ENCODE results near the gene ANKIB1. TPM values are rescaled to one million over a fixed set of nuclear protein-coding genes. Genes with fewer than 3 reads are reported as not detected.

The ANKIB1 gene
- total RNA-seq, 4 donors from 2014 or later, result 35.0 to 42.0 (median 39.1) TPM

- no peaks in the 10 kb centered on the region for H3K9me3 ChIP-seq
- ATAC-seq, result no peak
- no peak for TF ChIP-seq POLR2A (IDR thresholded peaks at IDR 0.05)
- TF ChIP-seq EP300 (IDR thresholded peaks at IDR 0.05), result no peak
- TF ChIP-seq POLR2AphosphoS5 (IDR thresholded peaks at IDR 0.05), result no peak
- WGBS, 2 donors (ENCODE audit: low coverage in 1 of 2), result 71 to 100% methylated on average over 1 of the region's 1 CpG
- peaks cover 0 to 15% of the 10 kb centered on the region in 2 donors for H3K36me3 ChIP-seq
- H3K27me3 ChIP-seq, result no peaks in the 10 kb centered on the region
- no peak overlapping the region for H3K4me3 ChIP-seq
- H3K27ac ChIP-seq, result no peak overlapping the region
- peaks cover 0 to 4% (median 0%) of the 10 kb centered on the region in 3 donors for H3K4me1 ChIP-seq
Measured at GRCh38 chr7:92297736-92298135, 52.0 kb downstream of the ANKIB1 start.

- 88 to 90% methylated on average over 2 of the region's 2 CpGs for WGBS, 2 donors (ENCODE audit: low coverage in 1 of 2)
Measured at GRCh38 chr7:92303761-92304160, 58.0 kb downstream of the ANKIB1 start.

GRCh38 chr7:92304406-92304893 is 58.7 kb downstream of the ANKIB1 start:
- Histone ChIP-seq H3K36me3 (peaks cover 0 to 25% of the 10 kb centered on the region in 2 donors), H3K4me3 (no peak overlapping the region), H3K9me3 (no peaks in the 10 kb centered on the region), H3K27ac (no peak overlapping the region), H3K4me1 (no peaks in the 10 kb centered on the region), H3K27me3 (no peaks in the 10 kb centered on the region)
- no peak for ATAC-seq
- 97 to 100% methylated on average over 2 of the region's 2 CpGs for WGBS, 2 donors (ENCODE audit: low coverage in 1 of 2)
- no peak for TF ChIP-seq CTCF (IDR thresholded peaks at IDR 0.05)
- TF ChIP-seq POLR2AphosphoS5 (IDR thresholded peaks at IDR 0.05), result no peak
- no peak for TF ChIP-seq POLR2A (IDR thresholded peaks at IDR 0.05)
- TF ChIP-seq EP300 (IDR thresholded peaks at IDR 0.05), result no peak

More at GRCh38 chr7:92303761-92304160, 58.0 kb downstream of the ANKIB1 start:
- Histone ChIP-seq H3K9me3 (no peaks in the 10 kb centered on the region), H3K36me3 (peaks cover 0 to 19% of the 10 kb centered on the region in 2 donors), H3K4me1 (no peaks in the 10 kb centered on the region), H3K27me3 (no peaks in the 10 kb centered on the region), H3K27ac (no peak overlapping the region), H3K4me3 (no peak overlapping the region)
- ATAC-seq, result no peak
- TF ChIP-seq CTCF (IDR thresholded peaks at IDR 0.05), result no peak
- TF ChIP-seq POLR2AphosphoS5 (IDR thresholded peaks at IDR 0.05), result no peak
- TF ChIP-seq EP300 (IDR thresholded peaks at IDR 0.05), result no peak
- no peak for TF ChIP-seq POLR2A (IDR thresholded peaks at IDR 0.05)

GRCh38 chr7:92306153-92306552 is 60.4 kb downstream of the ANKIB1 start:
- Histone ChIP-seq H3K4me3 (no peak overlapping the region), H3K36me3 (peaks cover 0 to 24% of the 10 kb centered on the region in 2 donors), H3K9me3 (no peaks in the 10 kb centered on the region), H3K27me3 (no peaks in the 10 kb centered on the region), H3K27ac (no peak overlapping the region), H3K4me1 (no peaks in the 10 kb centered on the region)
- TF ChIP-seq POLR2A (IDR thresholded peaks at IDR 0.05) (no peak), CTCF (IDR thresholded peaks at IDR 0.05) (no peak), POLR2AphosphoS5 (IDR thresholded peaks at IDR 0.05) (no peak), EP300 (IDR thresholded peaks at IDR 0.05) (no peak)
- 83 to 100% methylated on average over 1 to 2 of the region's 2 CpGs for WGBS, 2 donors (ENCODE audit: low coverage in 1 of 2)
- ATAC-seq, result no peak

- no peak overlapping the region for H3K27ac ChIP-seq
- 79 to 88% methylated on average over 3 of the region's 3 CpGs for WGBS, 2 donors (ENCODE audit: low coverage in 1 of 2)
- no peaks in the 10 kb centered on the region for H3K9me3 ChIP-seq
- TF ChIP-seq POLR2AphosphoS5 (IDR thresholded peaks at IDR 0.05) (no peak), POLR2A (IDR thresholded peaks at IDR 0.05) (no peak), CTCF (IDR thresholded peaks at IDR 0.05) (no peak), EP300 (IDR thresholded peaks at IDR 0.05) (no peak)
- H3K4me3 ChIP-seq, result no peak overlapping the region
- no peaks in the 10 kb centered on the region for H3K4me1 ChIP-seq
- no peaks in the 10 kb centered on the region for H3K27me3 ChIP-seq
- ATAC-seq, result no peak
- H3K36me3 ChIP-seq, result peaks cover 0 to 10% of the 10 kb centered on the region in 2 donors
Measured at GRCh38 chr7:92313055-92313454, 67.3 kb downstream of the ANKIB1 start.
